PC-3 (cell line): ENCODE measurements around the gene SUGCT. TPM values are rescaled to one million over a fixed set of nuclear protein-coding genes. Genes with fewer than 3 reads are reported as not detected.
A peak's percentile ranks its signal among the peaks of the same experiment; 100 is the strongest.

Experiments used
- ATAC-seq: fragments of 200-7000 bp; cut with Tn5 transposase; 2 replicates; pipeline ENCODE4 v1.9.1; 2020; ENCODE audit warnings: mild to moderate bottlenecking, moderate library complexity
- BruUV-seq: library from RNA; stranded (reverse); fragments of 400-500 nt; replicated peaks from 2 replicates; lab custom pipeline; 2021; lab: Mats Ljungman, UMichigan
- CTCF ChIA-PET: fragments of 300-600 bp; sonication (Branson Sonifier 250); formaldehyde crosslinking; loops from one replicate; lab custom pipeline; 2022; ENCODE audit warnings: antibody characterized with exemption; lab: Charles Lee
- POLR2A ChIA-PET: fragments of 300-600 bp; sonication (Branson Sonifier 250); formaldehyde crosslinking; loops from one replicate; lab custom pipeline; 2022; ENCODE audit warnings: antibody characterized with exemption; ENCODE audit not compliant: unreplicated experiment; lab: Charles Lee
- DNase-seq: peaks from one replicate; pipeline ENCODE4 v3.0.0-alpha.2; 2015
- H2AFZ ChIP-seq: fragments of 300-600 bp; sonication (generic); 2 replicates; pipeline ENCODE4 v1.6.0; 2016; ENCODE audit warnings: antibody characterized with exemption, low read length
- H3F3A ChIP-seq: fragments of 300-600 bp; sonication (generic); one replicate; pipeline ENCODE4 v1.6.0; 2017; ENCODE audit warnings: antibody characterized with exemption, low read length, control low read depth, mild to moderate bottlenecking; ENCODE audit not compliant: unreplicated experiment
- H3K27ac ChIP-seq: fragments of 300-600 bp; sonication (generic); 2 replicates; pipeline ENCODE4 v1.5.1; 2016; ENCODE audit warnings: mild to moderate bottlenecking, low read length
- H3K27me3 ChIP-seq: fragments of 300-600 bp; sonication (generic); 2 replicates; pipeline ENCODE4 v1.6.1; 2016; ENCODE audit warnings: low read length, mixed read lengths
- H3K36me3 ChIP-seq: fragments of 300-600 bp; sonication (generic); 2 replicates; pipeline ENCODE4 v1.6.1; 2016; ENCODE audit warnings: low read depth, mixed run types, low read length, mixed read lengths
- H3K4me1 ChIP-seq: fragments of 300-600 bp; sonication (generic); 2 replicates; pipeline ENCODE4 v1.5.1; 2016; ENCODE audit warnings: low read length; ENCODE audit not compliant: insufficient read depth
- H3K4me2 ChIP-seq: fragments of 300-600 bp; sonication (generic); 2 replicates; pipeline ENCODE4 v1.6.0; 2016; ENCODE audit warnings: low read length
- H3K4me3 ChIP-seq: fragments of 300-600 bp; sonication (generic); 2 replicates; pipeline ENCODE4 v1.5.1; 2016; ENCODE audit warnings: mild to moderate bottlenecking, low read length, mixed read lengths
- H3K79me2 ChIP-seq: fragments of 300-600 bp; sonication (generic); 2 replicates; pipeline ENCODE4 v1.6.1; 2017; ENCODE audit warnings: low read length, mixed read lengths
- H3K9ac ChIP-seq: fragments of 300-600 bp; sonication (generic); 2 replicates; pipeline ENCODE4 v1.6.0; 2016; ENCODE audit warnings: mild to moderate bottlenecking, low read length
- H3K9me2 ChIP-seq: fragments of 300-600 bp; sonication (generic); replicated peaks from 2 replicates; pipeline ENCODE4 v1.6.1; 2016; ENCODE audit warnings: mixed run types, low read length, mixed read lengths
- H3K9me3 ChIP-seq: fragments of 300-600 bp; sonication (generic); 2 replicates; pipeline ENCODE4 v1.6.1; 2016; ENCODE audit warnings: low read length, mixed read lengths
- H4K20me1 ChIP-seq: fragments of 300-600 bp; sonication (generic); 2 replicates; pipeline ENCODE4 v1.6.1; 2016; ENCODE audit warnings: low read length, mixed read lengths
- EZH2 ChIP-seq: fragments of 300-600 bp; sonication (generic); IDR thresholded peaks from one replicate; pipeline ENCODE4 v1.6.1; 2017; ENCODE audit warnings: antibody characterized with exemption, mild to moderate bottlenecking, low read length; ENCODE audit not compliant: unreplicated experiment
- EZH2phosphoT487 ChIP-seq: fragments of 300-600 bp; sonication (generic); IDR thresholded peaks from 2 replicates; pipeline ENCODE4 v1.6.1; 2018; ENCODE audit warnings: mild to moderate bottlenecking, antibody characterized with exemption, low read length, borderline replicate concordance
- intact Hi-C: fragments of 100-400 bp; cut with micrococcal nuclease; formaldehyde crosslinking; loops from 2 replicates; pipeline ENCODE4 v1.9.0; 2023
- total RNA-seq: library from RNA; depleted of rRNA; stranded (reverse); fragments of >200 nt; gene quantifications from 2 replicates; pipeline ENCODE4 v1.2.3, GENCODE V29; 2014
- TF ChIP-seq, protein P1 (sequence below): fragments of 300-600 bp; sonication (generic); conservative IDR thresholded peaks from 2 replicates; pipeline ENCODE4 v1.5.1; 2017; ENCODE audit warnings: antibody characterized with exemption, low read depth, mild to moderate bottlenecking, low read length

Gene SUGCT
- total RNA-seq, 1 experiment from 2014 or later, result 2.9 TPM

DNA sequence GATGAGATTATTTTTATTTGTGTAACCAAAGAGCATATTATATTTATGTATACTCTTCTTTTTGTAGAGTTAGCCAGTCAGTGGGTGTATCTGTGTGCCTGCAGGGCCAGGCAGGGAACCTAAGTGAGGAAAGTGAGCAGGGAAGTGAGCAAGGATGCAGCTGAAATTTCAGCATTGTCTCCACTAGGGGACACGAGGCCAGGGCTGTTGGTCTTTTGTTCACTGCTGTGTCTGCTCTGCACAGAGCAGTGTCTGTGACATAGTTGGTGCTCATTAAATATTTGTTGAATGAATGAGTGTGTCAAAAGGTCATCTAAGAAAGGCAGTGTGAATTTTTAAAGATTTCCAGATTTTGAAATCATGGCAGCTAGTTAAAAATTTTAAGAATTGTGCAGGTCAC lies 51.8 kb downstream of the SUGCT start:
- ChIA-PET CTCF (no interaction called here), POLR2A (no interaction called here)
- no peaks in the 10 kb centered on the region for H3F3A ChIP-seq
- no peaks in the 10 kb centered on the region for H3K36me3 ChIP-seq
- no peak overlapping the region for H3K4me3 ChIP-seq
- H2AFZ ChIP-seq, result no peak overlapping the region
- TF ChIP-seq, protein P1, sequence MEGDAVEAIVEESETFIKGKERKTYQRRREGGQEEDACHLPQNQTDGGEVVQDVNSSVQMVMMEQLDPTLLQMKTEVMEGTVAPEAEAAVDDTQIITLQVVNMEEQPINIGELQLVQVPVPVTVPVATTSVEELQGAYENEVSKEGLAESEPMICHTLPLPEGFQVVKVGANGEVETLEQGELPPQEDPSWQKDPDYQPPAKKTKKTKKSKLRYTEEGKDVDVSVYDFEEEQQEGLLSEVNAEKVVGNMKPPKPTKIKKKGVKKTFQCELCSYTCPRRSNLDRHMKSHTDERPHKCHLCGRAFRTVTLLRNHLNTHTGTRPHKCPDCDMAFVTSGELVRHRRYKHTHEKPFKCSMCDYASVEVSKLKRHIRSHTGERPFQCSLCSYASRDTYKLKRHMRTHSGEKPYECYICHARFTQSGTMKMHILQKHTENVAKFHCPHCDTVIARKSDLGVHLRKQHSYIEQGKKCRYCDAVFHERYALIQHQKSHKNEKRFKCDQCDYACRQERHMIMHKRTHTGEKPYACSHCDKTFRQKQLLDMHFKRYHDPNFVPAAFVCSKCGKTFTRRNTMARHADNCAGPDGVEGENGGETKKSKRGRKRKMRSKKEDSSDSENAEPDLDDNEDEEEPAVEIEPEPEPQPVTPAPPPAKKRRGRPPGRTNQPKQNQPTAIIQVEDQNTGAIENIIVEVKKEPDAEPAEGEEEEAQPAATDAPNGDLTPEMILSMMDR, result peak; percentile 38; the same call in 1 of the 2 replicates
- TF ChIP-seq EZH2, result no peak
- no peak overlapping the region for H3K9ac ChIP-seq
- no peaks in the 10 kb centered on the region for H4K20me1 ChIP-seq
- H3K9me2 ChIP-seq, result no peaks in the 10 kb centered on the region
- H3K4me2 ChIP-seq, result no peak overlapping the region
- no peaks in the 10 kb centered on the region for H3K79me2 ChIP-seq
- H3K9me3 ChIP-seq, result no peaks in the 10 kb centered on the region
- no TSS peak for BruUV-seq
- ATAC-seq (peak; percentile 68; the same call in 1 of the 2 replicates), DNase-seq (no peak)
- intact Hi-C loops, result no loop called here
- H3K27me3 ChIP-seq, result no peaks in the 10 kb centered on the region
- H3K4me1 ChIP-seq, result no peaks in the 10 kb centered on the region
- H3K27ac ChIP-seq, result no peak overlapping the region

DNA sequence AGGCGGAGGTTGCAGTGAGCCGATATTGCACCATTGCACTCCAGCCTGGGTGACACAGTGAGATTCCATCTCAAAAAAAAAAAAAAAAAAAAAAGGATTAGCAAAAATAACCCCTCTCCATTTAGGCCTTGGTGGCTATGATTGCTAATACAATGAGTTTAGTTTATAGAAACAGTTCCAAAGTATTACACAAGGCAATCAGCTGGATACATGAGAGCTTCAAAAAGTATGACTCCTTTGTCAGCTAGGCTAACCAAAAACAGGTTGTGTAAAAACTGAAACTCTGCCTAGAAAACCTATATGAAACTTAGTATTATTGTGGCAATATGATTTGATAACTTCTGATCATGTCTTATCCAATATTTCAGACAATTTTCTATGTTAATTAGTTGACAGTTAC lies 57.2 kb downstream of the SUGCT start:
- no peaks in the 10 kb centered on the region for H3K9me2 ChIP-seq
- no peaks in the 10 kb centered on the region for H4K20me1 ChIP-seq
- H3K9ac ChIP-seq, result no peak overlapping the region
- no peaks in the 10 kb centered on the region for H3F3A ChIP-seq
- no TSS peak for BruUV-seq
- H3K4me2 ChIP-seq, result no peak overlapping the region
- H3K27me3 ChIP-seq, result no peaks in the 10 kb centered on the region
- no peak overlapping the region for H2AFZ ChIP-seq
- intact Hi-C loops, result no loop called here
- CTCF ChIA-PET, result no interaction called here
- H3K27ac ChIP-seq, result no peak overlapping the region
- no peak for DNase-seq
- TF ChIP-seq EZH2phosphoT487 (no peak), EZH2 (no peak)
- TF ChIP-seq, protein P1, result no peak
- H3K9me3 ChIP-seq, result no peaks in the 10 kb centered on the region
- no peaks in the 10 kb centered on the region for H3K4me1 ChIP-seq
- ATAC-seq, result no peak
- no peak overlapping the region for H3K4me3 ChIP-seq
- no peaks in the 10 kb centered on the region for H3K79me2 ChIP-seq
- POLR2A ChIA-PET, result no interaction called here
- no peaks in the 10 kb centered on the region for H3K36me3 ChIP-seq

DNA sequence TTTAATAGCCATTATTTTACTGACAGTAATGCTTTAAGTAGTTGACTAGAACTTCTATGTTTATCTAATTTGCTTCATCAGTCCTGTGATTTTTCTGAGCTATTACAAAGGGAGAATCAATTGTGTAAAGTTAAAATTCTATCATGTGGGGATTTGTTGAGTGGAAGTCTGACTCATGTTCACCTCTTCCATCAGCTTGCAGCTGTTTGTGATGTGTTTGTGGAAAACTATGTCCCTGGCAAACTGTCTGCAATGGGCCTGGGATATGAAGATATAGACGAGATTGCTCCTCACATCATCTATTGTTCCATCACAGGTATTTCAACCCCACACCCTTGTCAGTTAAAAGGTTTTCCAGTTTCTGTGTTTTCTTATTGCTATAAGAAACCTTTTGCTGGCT lies 59.9 kb downstream of the SUGCT start:
- Histone ChIP-seq H3K9ac (no peak overlapping the region), H3K4me2 (no peak overlapping the region), H3K79me2 (no peaks in the 10 kb centered on the region), H3K4me1 (no peaks in the 10 kb centered on the region), H3K36me3 (no peaks in the 10 kb centered on the region), H3K9me3 (no peaks in the 10 kb centered on the region), H3F3A (no peaks in the 10 kb centered on the region), H3K27ac (no peak overlapping the region), H2AFZ (no peak overlapping the region), H3K4me3 (no peak overlapping the region), H3K9me2 (no peaks in the 10 kb centered on the region), H3K27me3 (no peaks in the 10 kb centered on the region), H4K20me1 (no peaks in the 10 kb centered on the region)
- intact Hi-C loops, result no loop called here
- DNase-seq (no peak), ATAC-seq (no peak)
- BruUV-seq, result no TSS peak
- no peak for TF ChIP-seq EZH2phosphoT487
- TF ChIP-seq EZH2, result no peak
- CTCF ChIA-PET, result no interaction called here
- POLR2A ChIA-PET, result no interaction called here
